ENCODE results near the gene SPOP. TPM values are rescaled to one million over a fixed set of nuclear protein-coding genes. Genes with fewer than 3 reads are reported as not detected.

SPOP gene
- total and polyA plus RNA-seq, 4 donors = 70.3 to 106 (median 78.4) TPM

DNA sequence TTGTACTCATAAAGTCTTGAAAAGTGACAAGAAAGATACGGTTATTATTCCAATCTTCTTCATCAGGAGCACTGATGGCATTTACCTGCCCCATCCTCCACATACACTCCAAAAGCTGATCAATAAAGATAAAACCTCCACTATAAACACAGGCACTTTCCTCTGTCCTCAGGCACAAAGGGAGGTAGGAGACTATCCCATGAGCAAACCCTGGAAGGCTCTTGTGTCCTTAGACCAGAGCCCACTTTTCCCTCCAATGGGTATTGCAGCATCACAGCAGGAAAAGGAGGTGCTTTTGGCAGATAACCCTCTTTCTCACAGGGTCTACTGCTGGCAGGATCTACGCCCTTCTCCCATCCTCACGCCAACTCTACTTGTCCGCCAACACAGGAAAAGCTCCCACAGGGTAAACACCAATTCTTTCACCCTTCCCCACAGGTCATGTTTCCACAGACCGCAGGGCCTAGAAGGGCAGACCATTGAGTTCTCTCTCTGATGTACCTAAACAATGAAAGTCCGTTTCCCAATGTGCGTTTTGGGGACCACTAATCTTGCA lies 73.5 kb downstream of the SPOP start:
- Histone ChIP-seq H3K4me3 (ENCODE audit: low read depth, low read length) (no peak overlapping the region), H3K9me3 (ENCODE audit: control insufficient read depth, insufficient read depth, low read length) (no peaks in the 10 kb centered on the region), H3K27me3 (ENCODE audit: control insufficient read depth, insufficient read depth, low read length) (no peaks in the 10 kb centered on the region), H3K4me1 (ENCODE audit: control insufficient read depth, insufficient read depth, low read length) (no peaks in the 10 kb centered on the region), H3K36me3 (ENCODE audit: control insufficient read depth, insufficient read depth, low read length) (peaks cover 24% of the 10 kb centered on the region), H3K27ac (ENCODE audit: low read depth, low read length) (no peak overlapping the region)
- WGBS (ENCODE audit: insufficient coverage) = 81% methylated on average over 5 of the region's 7 CpGs
- DNase-seq (ENCODE audit: low read depth in 4 of 6, low spot score in 6 of 6) = no peak

DNA sequence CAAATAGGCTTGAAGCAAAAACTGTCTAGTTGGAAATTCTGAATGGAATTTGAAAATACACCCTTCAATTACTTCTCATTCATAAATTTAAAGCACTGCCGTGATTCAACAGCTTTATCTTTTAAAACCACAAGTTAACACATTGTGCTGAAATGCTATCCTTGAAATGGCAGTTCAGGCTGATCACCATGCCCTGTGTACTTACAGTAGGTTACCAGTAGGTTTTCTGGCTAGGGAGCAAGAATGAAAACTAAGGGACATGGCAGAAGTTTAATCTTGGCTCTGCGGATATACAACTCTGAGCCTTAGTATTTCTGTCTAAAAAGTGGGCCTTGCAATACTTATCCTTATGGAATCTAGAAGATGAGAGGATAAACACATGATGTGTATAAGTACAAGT lies 74.2 kb downstream of the SPOP start:
- Histone ChIP-seq H3K9me3 (ENCODE audit: control insufficient read depth, insufficient read depth, low read length) (no peaks in the 10 kb centered on the region), H3K36me3 (ENCODE audit: control insufficient read depth, insufficient read depth, low read length) (peaks cover 24% of the 10 kb centered on the region)

DNA sequence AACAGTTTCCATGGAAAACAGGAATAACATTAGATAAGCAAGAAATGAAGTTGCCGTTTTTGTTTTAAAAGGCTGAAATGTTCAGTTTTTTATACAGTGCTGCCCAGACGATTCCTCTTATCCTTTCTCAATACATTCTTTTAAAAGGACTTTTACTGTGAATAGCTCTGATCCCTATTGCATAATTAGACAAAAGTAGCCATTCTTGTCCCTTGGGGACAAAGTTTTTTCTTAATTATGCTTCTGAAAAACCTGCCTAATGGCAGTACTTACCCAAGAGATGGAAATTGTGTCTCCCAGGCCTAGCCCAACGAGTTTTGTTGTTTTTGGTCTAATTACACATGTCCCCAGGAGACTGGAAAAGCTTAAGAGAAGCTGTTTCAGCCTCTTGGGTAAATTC lies 74.7 kb downstream of the SPOP start:
- Histone ChIP-seq H3K4me1 (ENCODE audit: control insufficient read depth, insufficient read depth, low read length) (no peaks in the 10 kb centered on the region), H3K27ac (ENCODE audit: low read depth, low read length) (no peak overlapping the region), H3K4me3 (ENCODE audit: low read depth, low read length) (no peak overlapping the region), H3K36me3 (ENCODE audit: control insufficient read depth, insufficient read depth, low read length) (peaks cover 24% of the 10 kb centered on the region), H3K9me3 (ENCODE audit: control insufficient read depth, insufficient read depth, low read length) (no peaks in the 10 kb centered on the region), H3K27me3 (ENCODE audit: control insufficient read depth, insufficient read depth, low read length) (no peaks in the 10 kb centered on the region)
- WGBS (ENCODE audit: insufficient coverage) = no CpG with 5 or more reads among the region's 3 CpGs
- DNase-seq (ENCODE audit: low read depth in 4 of 6, low spot score in 6 of 6) = peak in 2 of 6 donors; percentile 7 to 74

More for the DNA sequence above, 74.2 kb downstream of the SPOP start:
- H3K4me3 ChIP-seq (ENCODE audit: low read depth, low read length) = no peak overlapping the region
- no peaks in the 10 kb centered on the region for H3K27me3 ChIP-seq (ENCODE audit: control insufficient read depth, insufficient read depth, low read length)
- DNase-seq (ENCODE audit: low read depth in 4 of 6, low spot score in 6 of 6) = no peak
- H3K4me1 ChIP-seq (ENCODE audit: control insufficient read depth, insufficient read depth, low read length) = no peaks in the 10 kb centered on the region
- 100% methylated on average over 1 of the region's 2 CpGs for WGBS (ENCODE audit: insufficient coverage)
- H3K27ac ChIP-seq (ENCODE audit: low read depth, low read length) = no peak overlapping the region

- Histone ChIP-seq H3K9me3 (ENCODE audit: control insufficient read depth, insufficient read depth, low read length) (no peaks in the 10 kb centered on the region), H3K4me1 (ENCODE audit: control insufficient read depth, insufficient read depth, low read length) (no peaks in the 10 kb centered on the region), H3K27ac (ENCODE audit: low read depth, low read length) (no peak overlapping the region), H3K27me3 (ENCODE audit: control insufficient read depth, insufficient read depth, low read length) (no peaks in the 10 kb centered on the region), H3K36me3 (ENCODE audit: control insufficient read depth, insufficient read depth, low read length) (peaks cover 24% of the 10 kb centered on the region), H3K4me3 (ENCODE audit: low read depth, low read length) (no peak overlapping the region)
- no peak for DNase-seq (ENCODE audit: low read depth in 4 of 6, low spot score in 6 of 6)
These were observed 75.1 kb downstream of the SPOP start for GRCh38 chr17:49602783-49603182.

GRCh38 chr17:49600949-49601348 lies 76.9 kb downstream of the SPOP start:
- DNase-seq (ENCODE audit: low read depth in 4 of 6, low spot score in 6 of 6) = no peak
- H3K9me3 ChIP-seq (ENCODE audit: control insufficient read depth, insufficient read depth, low read length) = no peaks in the 10 kb centered on the region
- H3K4me3 ChIP-seq (ENCODE audit: low read depth, low read length) = no peak overlapping the region
- peaks cover 17% of the 10 kb centered on the region for H3K36me3 ChIP-seq (ENCODE audit: control insufficient read depth, insufficient read depth, low read length)
- H3K4me1 ChIP-seq (ENCODE audit: control insufficient read depth, insufficient read depth, low read length) = no peaks in the 10 kb centered on the region
- H3K27me3 ChIP-seq (ENCODE audit: control insufficient read depth, insufficient read depth, low read length) = no peaks in the 10 kb centered on the region
- H3K27ac ChIP-seq (ENCODE audit: low read depth, low read length) = no peak overlapping the region

- H3K36me3 ChIP-seq (ENCODE audit: control insufficient read depth, insufficient read depth, low read length) = peaks cover 11% of the 10 kb centered on the region
- no peak overlapping the region for H3K27ac ChIP-seq (ENCODE audit: low read depth, low read length)
- H3K4me1 ChIP-seq (ENCODE audit: control insufficient read depth, insufficient read depth, low read length) = no peaks in the 10 kb centered on the region
- no peaks in the 10 kb centered on the region for H3K27me3 ChIP-seq (ENCODE audit: control insufficient read depth, insufficient read depth, low read length)
- H3K9me3 ChIP-seq (ENCODE audit: control insufficient read depth, insufficient read depth, low read length) = no peaks in the 10 kb centered on the region
- H3K4me3 ChIP-seq (ENCODE audit: low read depth, low read length) = no peak overlapping the region
- no peak for DNase-seq (ENCODE audit: low read depth in 4 of 6, low spot score in 6 of 6)
- WGBS (ENCODE audit: insufficient coverage) = no CpG with 5 or more reads among the region's 3 CpGs
These were observed 79.0 kb downstream of the SPOP start for GRCh38 chr17:49598918-49599317.

GRCh38 chr17:49597928-49598655 lies 79.8 kb downstream of the SPOP start:
- no peak for DNase-seq (ENCODE audit: low read depth in 4 of 6, low spot score in 6 of 6)
- H3K27me3 ChIP-seq (ENCODE audit: control insufficient read depth, insufficient read depth, low read length) = no peaks in the 10 kb centered on the region
- H3K4me3 ChIP-seq (ENCODE audit: low read depth, low read length) = no peak overlapping the region
- WGBS (ENCODE audit: insufficient coverage) = no CpG with 5 or more reads among the region's 8 CpGs
- H3K27ac ChIP-seq (ENCODE audit: low read depth, low read length) = no peak overlapping the region
- no peaks in the 10 kb centered on the region for H3K4me1 ChIP-seq (ENCODE audit: control insufficient read depth, insufficient read depth, low read length)
- peaks cover 16% of the 10 kb centered on the region for H3K36me3 ChIP-seq (ENCODE audit: control insufficient read depth, insufficient read depth, low read length)
- H3K9me3 ChIP-seq (ENCODE audit: control insufficient read depth, insufficient read depth, low read length) = no peaks in the 10 kb centered on the region

DNA sequence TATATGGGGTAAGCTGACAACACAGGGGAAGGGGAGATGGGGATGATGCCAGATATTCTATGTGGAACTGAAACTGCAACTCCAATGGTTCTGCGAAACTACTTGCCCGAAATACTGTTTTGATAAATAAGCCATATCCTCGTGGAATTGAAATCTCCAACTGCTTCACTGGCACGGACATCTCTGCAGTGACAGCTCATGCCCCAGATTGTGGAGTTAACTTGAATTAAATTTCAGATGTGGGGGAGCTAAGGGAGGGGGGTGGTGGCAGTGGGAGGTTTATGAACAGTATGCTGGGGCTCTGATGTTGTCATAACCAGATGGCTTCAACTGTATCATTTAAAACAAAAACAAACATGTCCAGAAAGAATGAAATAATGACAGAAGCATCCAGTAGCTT lies 80.5 kb downstream of the SPOP start:
- no peak overlapping the region for H3K27ac ChIP-seq (ENCODE audit: low read depth, low read length)

GRCh38 chr17:49596613-49597244 lies 81.2 kb downstream of the SPOP start:
- H3K9me3 ChIP-seq (ENCODE audit: control insufficient read depth, insufficient read depth, low read length) = no peaks in the 10 kb centered on the region
- H3K4me3 ChIP-seq (ENCODE audit: low read depth, low read length) = no peak overlapping the region
- H3K27me3 ChIP-seq (ENCODE audit: control insufficient read depth, insufficient read depth, low read length) = no peaks in the 10 kb centered on the region
- DNase-seq (ENCODE audit: low read depth in 4 of 6, low spot score in 6 of 6) = no peak
- H3K4me1 ChIP-seq (ENCODE audit: control insufficient read depth, insufficient read depth, low read length) = no peaks in the 10 kb centered on the region
- peaks cover 16% of the 10 kb centered on the region for H3K36me3 ChIP-seq (ENCODE audit: control insufficient read depth, insufficient read depth, low read length)
- no peak overlapping the region for H3K27ac ChIP-seq (ENCODE audit: low read depth, low read length)
- WGBS (ENCODE audit: insufficient coverage) = 98% methylated on average over 5 of the region's 6 CpGs

More for the DNA sequence above, 80.5 kb downstream of the SPOP start:
- H3K36me3 ChIP-seq (ENCODE audit: control insufficient read depth, insufficient read depth, low read length) = peaks cover 16% of the 10 kb centered on the region
- no peaks in the 10 kb centered on the region for H3K4me1 ChIP-seq (ENCODE audit: control insufficient read depth, insufficient read depth, low read length)
- H3K27me3 ChIP-seq (ENCODE audit: control insufficient read depth, insufficient read depth, low read length) = no peaks in the 10 kb centered on the region
- H3K4me3 ChIP-seq (ENCODE audit: low read depth, low read length) = no peak overlapping the region
- peak in 1 of 6 donors; percentile 55 for DNase-seq (ENCODE audit: low read depth in 4 of 6, low spot score in 6 of 6)
- 95% methylated on average over 4 of the region's 4 CpGs for WGBS (ENCODE audit: insufficient coverage)
- no peaks in the 10 kb centered on the region for H3K9me3 ChIP-seq (ENCODE audit: control insufficient read depth, insufficient read depth, low read length)

- Histone ChIP-seq H3K27ac (ENCODE audit: low read depth, low read length) (no peak overlapping the region), H3K4me1 (ENCODE audit: control insufficient read depth, insufficient read depth, low read length) (no peaks in the 10 kb centered on the region), H3K27me3 (ENCODE audit: control insufficient read depth, insufficient read depth, low read length) (no peaks in the 10 kb centered on the region), H3K9me3 (ENCODE audit: control insufficient read depth, insufficient read depth, low read length) (no peaks in the 10 kb centered on the region), H3K4me3 (ENCODE audit: low read depth, low read length) (no peak overlapping the region), H3K36me3 (ENCODE audit: control insufficient read depth, insufficient read depth, low read length) (peaks cover 16% of the 10 kb centered on the region)
- 96% methylated on average over 3 of the region's 4 CpGs for WGBS (ENCODE audit: insufficient coverage)
- no peak for DNase-seq (ENCODE audit: low read depth in 4 of 6, low spot score in 6 of 6)
These were observed 81.9 kb downstream of the SPOP start for GRCh38 chr17:49595980-49596379.

Data from spinal cord (tissue), 10 donors.